Neural cell (in vitro differentiated cells): ENCODE measurements around the gene SLC9A2.

ENCODE experiments used
- CTCF ChIP-seq: fragments of 450-650 bp; IDR thresholded peaks from 2 replicates; pipeline ENCODE4 v1.5.1; 2014; ENCODE audit warnings: antibody characterized with exemption, mild to moderate bottlenecking, moderate library complexity; ENCODE audit not compliant: poor library complexity, severe bottlenecking
- EP300 ChIP-seq: fragments of 450-650 bp; conservative IDR thresholded peaks from 2 replicates; pipeline ENCODE4 v1.6.1; 2014; ENCODE audit warnings: antibody characterized with exemption, mild to moderate bottlenecking, moderate library complexity; ENCODE audit not compliant: poor library complexity, severe bottlenecking
- POLR2AphosphoS5 ChIP-seq: IDR thresholded peaks from 2 replicates; pipeline ENCODE4 v1.6.1; 2012
- TAF1 ChIP-seq: IDR thresholded peaks from 2 replicates; pipeline ENCODE4 v1.6.1; 2012; ENCODE audit warnings: low read depth
- TF ChIP-seq, protein P1 (sequence below): IDR thresholded peaks from 2 replicates; pipeline ENCODE4 v1.6.1; 2012; ENCODE audit warnings: borderline replicate concordance

DNA sequence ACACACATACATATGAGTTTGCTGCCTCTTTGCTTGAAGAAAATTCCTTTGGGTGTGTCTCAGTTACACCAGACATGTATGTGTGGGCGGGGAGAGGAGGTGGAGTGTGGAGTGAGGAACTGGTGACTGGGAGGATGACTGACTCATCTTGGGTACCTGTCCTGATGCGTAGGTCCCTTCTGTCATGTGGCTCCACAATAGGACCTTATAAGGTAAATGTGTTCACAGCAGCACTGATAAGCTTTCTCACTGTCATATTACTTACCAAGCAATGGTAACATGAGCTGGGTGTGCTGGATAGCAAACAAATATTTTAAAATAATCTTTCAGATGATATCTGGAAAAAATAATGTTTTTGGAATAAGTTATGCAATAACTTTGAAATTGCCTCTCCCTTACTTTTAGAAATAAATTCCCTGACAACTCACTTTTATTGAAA, 45.1 kb downstream of the SLC9A2 start:
- TF ChIP-seq CTCF, result no peak
- TF ChIP-seq POLR2AphosphoS5, result no peak
- TF ChIP-seq, protein P1, sequence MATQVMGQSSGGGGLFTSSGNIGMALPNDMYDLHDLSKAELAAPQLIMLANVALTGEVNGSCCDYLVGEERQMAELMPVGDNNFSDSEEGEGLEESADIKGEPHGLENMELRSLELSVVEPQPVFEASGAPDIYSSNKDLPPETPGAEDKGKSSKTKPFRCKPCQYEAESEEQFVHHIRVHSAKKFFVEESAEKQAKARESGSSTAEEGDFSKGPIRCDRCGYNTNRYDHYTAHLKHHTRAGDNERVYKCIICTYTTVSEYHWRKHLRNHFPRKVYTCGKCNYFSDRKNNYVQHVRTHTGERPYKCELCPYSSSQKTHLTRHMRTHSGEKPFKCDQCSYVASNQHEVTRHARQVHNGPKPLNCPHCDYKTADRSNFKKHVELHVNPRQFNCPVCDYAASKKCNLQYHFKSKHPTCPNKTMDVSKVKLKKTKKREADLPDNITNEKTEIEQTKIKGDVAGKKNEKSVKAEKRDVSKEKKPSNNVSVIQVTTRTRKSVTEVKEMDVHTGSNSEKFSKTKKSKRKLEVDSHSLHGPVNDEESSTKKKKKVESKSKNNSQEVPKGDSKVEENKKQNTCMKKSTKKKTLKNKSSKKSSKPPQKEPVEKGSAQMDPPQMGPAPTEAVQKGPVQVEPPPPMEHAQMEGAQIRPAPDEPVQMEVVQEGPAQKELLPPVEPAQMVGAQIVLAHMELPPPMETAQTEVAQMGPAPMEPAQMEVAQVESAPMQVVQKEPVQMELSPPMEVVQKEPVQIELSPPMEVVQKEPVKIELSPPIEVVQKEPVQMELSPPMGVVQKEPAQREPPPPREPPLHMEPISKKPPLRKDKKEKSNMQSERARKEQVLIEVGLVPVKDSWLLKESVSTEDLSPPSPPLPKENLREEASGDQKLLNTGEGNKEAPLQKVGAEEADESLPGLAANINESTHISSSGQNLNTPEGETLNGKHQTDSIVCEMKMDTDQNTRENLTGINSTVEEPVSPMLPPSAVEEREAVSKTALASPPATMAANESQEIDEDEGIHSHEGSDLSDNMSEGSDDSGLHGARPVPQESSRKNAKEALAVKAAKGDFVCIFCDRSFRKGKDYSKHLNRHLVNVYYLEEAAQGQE, result no peak
- no peak for TF ChIP-seq EP300
- no peak for TF ChIP-seq TAF1
